SIG-M5 (cell line): ENCODE data around the gene CASD1.

ENCODE experiments used
- DNase-seq: peaks from one replicate; lab custom pipeline; 2025; lab: John Stamatoyannopoulos, UW

The CASD1 gene

GRCh38 chr7:94512735-94513564 is 3.3 kb downstream of the CASD1 start:
- DNase-seq = no peak

- DNase-seq = no peak
Measured at GRCh38 chr7:94513565-94513860, 3.9 kb downstream of the CASD1 start.

GRCh38 chr7:94514140-94514889 is 4.7 kb downstream of the CASD1 start:
- DNase-seq = no peak

GRCh38 chr7:94514917-94515316 is 5.3 kb downstream of the CASD1 start:
- no peak for DNase-seq

- DNase-seq = no peak
Measured at GRCh38 chr7:94525923-94526322, 16.3 kb downstream of the CASD1 start.

- no peak for DNase-seq
Measured at GRCh38 chr7:94529516-94529915, 19.9 kb downstream of the CASD1 start.

- no peak for DNase-seq
Measured at GRCh38 chr7:94530109-94530508, 20.5 kb downstream of the CASD1 start.

GRCh38 chr7:94532676-94533075 is 23.1 kb downstream of the CASD1 start:
- no peak for DNase-seq

GRCh38 chr7:94540428-94540827 is 30.8 kb downstream of the CASD1 start:
- DNase-seq = no peak

- DNase-seq = no peak
Measured at GRCh38 chr7:94547126-94547525, 37.5 kb downstream of the CASD1 start.

- no peak for DNase-seq
Measured at GRCh38 chr7:94556028-94556427, 46.4 kb downstream of the CASD1 start.

- DNase-seq = no peak
Measured at GRCh38 chr7:94557215-94557614, 47.6 kb downstream of the CASD1 start.

GRCh38 chr7:94559972-94560371 is 50.4 kb downstream of the CASD1 start:
- no peak for DNase-seq

- DNase-seq = no peak
Measured at GRCh38 chr7:94561841-94562514, 52.4 kb downstream of the CASD1 start.

- DNase-seq = no peak
Measured at GRCh38 chr7:94562525-94562924, 52.9 kb downstream of the CASD1 start.

- DNase-seq = no peak
Measured at GRCh38 chr7:94565247-94565894, 55.8 kb downstream of the CASD1 start.

GRCh38 chr7:94567396-94567795 is 57.8 kb downstream of the CASD1 start:
- DNase-seq = no peak

- DNase-seq = no peak
Measured at GRCh38 chr7:94571816-94572215, 62.2 kb downstream of the CASD1 start.

GRCh38 chr7:94575646-94576045 is 66.0 kb downstream of the CASD1 start:
- DNase-seq = no peak

- no peak for DNase-seq
Measured at GRCh38 chr7:94576316-94576715, 66.7 kb downstream of the CASD1 start.

GRCh38 chr7:94577357-94577756 is 67.7 kb downstream of the CASD1 start:
- DNase-seq = no peak

- no peak for DNase-seq
Measured at GRCh38 chr7:94578614-94579013, 69.0 kb downstream of the CASD1 start.

- no peak for DNase-seq
Measured at GRCh38 chr7:94579470-94579869, 69.9 kb downstream of the CASD1 start.
